ENCODE results near the gene DCDC2.
A peak's percentile ranks its signal among the peaks of the same experiment; 100 is the strongest.
"Not testable (repeated sequence)": the region's sequence is repeated elsewhere in the genome, so short reads cannot be mapped to it uniquely, and the experiment has no call there.

DCDC2 gene

DNA sequence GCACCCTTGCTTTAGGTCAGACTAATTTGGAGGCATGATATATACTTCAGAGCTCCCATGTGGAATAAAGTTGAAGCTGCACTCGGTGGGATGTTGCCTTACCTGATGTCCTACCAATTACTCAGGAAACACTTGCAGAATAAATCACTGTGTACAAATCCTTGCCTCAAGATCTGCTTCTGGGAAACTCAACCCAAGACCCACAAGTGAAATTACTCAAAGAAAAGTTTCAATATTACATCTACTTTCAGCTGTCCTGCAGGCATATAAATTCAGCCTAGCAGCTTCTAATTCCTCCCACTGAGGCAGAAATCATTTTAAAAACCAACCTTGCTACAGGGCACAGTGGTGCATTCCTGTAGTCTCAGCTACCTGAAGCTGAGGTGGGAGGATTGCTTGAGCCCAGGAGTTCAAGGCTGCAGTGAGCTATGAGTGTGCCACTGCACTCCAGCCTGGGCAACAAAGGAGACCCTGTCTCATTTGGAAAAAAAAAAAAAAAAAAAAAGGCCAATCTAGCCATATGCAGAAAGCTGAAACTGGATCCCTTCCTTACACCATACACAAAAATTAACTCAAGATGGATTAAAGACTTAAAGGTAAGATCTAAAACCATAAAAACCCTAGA lies 20.7 kb upstream of the DCDC2 start:
- DNase-seq: no peak

DNA sequence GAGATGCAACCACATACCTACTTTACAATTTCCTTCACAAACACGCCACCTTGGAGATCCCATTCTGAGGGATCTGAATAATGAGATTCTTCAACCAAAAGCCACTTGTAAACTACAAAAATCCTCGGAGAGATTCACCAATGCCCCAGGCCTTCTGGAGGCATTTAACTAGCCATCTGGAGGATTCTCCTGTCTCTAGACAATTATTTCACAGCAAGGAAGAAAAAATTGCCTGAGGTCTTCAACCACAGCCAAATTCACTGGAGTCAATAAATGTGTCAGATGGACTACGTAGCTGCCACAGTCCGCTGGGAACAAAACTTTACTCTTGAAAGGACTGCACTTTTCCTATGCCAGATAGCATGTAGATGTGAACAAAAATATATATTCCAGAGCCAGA lies 19.0 kb upstream of the DCDC2 start:
- no peak for DNase-seq

DNA sequence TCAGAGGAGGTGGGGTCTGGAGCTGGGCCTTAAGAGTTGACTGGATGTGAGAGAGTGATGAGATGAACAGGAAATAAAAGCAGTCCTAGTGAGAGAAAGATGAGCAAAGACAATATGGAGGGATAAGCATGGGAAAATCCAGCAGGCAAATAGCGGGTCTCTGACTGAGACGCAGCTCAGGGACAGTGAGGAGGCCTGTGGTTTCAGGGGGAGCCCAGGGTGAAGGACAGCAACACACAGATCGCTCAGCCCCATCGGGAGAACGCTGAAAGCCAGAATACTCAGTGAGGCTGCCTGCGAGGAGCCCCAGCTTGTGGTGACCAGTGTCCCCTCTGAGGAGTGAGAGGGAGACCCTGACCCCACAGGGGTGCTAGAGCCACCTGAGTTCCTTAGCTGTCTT lies 16.8 kb upstream of the DCDC2 start:
- DNase-seq: no peak

DNA sequence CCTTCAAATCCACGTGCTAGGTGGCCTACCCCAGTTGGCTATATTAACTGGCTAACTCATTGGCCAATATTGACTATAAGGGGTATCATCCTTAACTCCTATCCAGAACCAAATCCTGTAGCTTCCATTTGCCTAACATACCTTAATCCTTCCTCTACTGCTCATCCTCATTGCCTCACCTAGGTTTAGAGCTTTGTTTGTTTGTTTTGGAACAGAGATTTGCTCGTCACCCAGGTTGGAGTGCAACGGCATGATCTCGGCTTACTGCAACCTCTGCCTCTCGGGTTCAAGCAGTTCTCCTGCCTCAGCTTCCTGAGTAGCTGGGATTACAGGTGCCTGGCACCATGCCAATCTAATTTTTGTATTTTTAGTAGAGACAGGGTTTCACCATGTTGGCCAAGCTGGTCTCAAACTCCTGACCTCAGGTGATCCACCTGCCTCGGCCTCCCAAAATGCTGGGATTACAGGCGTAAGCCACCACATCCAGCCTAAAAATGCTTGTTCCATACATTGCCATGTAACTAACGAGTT lies 7.3 kb upstream of the DCDC2 start:
- not testable (repeated sequence) for DNase-seq

DNA sequence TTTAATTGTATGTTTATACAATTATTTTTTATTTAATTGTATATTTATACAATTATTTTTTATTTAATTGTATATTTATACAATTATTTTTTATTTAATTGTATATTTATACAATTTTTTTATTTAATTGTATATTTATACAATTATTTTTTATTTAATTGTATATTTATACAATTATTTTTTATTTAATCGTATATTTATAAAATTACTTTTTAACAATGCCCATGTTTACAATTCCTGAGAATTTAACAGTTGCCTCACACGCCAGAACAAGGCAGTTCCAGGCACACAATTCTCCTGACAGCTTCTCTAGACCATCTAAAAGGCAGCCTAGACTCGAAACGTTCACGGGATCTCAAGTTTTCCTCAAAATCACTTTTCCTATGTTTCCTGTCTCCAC lies 4.5 kb upstream of the DCDC2 start:
- DNase-seq: not testable (repeated sequence)

DNA sequence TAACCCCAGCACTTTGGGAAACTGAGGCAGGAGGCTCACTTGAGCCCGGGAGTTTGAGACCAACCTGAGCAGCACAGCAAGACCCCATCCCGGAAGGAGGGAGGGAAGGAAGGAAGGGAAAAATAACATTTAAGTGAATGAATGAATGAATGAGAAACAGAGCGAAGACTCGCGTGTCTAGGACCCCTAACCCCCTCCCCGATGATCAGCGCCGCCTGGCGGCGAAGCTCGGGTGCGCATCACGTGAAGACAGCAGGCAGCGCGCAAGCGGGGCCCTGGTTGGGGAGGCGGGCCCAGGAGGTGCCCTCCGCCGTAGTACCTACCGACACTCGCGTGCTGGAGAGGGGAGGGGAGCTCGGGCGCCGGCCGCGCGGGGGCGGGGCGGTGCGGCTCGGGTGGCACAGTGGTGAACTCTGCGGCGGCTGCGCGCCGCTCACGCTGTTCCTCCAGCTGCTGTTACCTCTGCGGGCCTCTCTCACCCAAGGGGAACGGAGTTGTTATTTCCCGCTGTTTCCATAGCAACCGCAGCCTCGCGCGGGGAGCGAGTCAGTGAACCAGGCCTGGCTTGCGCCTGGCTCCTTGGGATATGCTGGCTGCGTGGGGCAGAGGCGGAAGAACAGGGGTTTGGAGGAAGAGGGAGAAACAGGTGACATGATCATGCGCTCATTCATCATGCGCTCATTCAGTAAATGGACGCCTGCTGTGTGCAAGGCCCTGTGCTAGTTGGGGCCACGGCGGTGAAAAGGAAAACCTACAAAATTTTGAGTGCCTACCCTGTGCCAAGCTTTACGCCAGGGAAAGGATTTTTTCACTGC lies 2.0 kb upstream of the DCDC2 start:
- peak; percentile 70 for DNase-seq

DNA sequence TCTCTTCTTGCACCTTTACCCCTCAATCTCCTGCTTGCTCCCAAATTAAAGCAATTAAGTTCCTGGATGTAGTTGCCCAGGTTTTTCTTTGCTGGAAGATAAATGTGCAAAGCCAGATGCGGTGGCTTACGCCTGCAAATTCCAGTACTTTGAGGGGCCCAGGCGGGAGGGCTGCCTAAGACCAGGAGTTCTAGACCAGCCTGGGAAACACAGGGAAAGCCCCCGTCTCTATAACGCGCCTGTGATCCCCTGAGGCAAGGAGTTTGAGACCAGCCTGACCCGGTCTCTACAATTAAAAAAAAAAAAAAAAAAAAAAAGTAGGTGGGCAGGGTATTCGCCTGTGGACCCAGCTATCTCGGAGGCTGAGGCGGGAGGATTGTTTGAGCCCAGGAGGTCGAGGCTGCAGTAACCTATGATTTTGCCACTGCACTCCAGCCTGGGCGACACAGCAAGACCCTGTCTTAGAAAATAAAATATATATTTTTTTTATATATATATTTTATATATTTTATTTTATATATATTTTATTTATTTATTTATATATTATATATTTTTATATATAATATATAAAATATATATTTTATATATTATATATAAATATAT lies 461 bp upstream of the DCDC2 start:
- DNase-seq: no peak

DNA sequence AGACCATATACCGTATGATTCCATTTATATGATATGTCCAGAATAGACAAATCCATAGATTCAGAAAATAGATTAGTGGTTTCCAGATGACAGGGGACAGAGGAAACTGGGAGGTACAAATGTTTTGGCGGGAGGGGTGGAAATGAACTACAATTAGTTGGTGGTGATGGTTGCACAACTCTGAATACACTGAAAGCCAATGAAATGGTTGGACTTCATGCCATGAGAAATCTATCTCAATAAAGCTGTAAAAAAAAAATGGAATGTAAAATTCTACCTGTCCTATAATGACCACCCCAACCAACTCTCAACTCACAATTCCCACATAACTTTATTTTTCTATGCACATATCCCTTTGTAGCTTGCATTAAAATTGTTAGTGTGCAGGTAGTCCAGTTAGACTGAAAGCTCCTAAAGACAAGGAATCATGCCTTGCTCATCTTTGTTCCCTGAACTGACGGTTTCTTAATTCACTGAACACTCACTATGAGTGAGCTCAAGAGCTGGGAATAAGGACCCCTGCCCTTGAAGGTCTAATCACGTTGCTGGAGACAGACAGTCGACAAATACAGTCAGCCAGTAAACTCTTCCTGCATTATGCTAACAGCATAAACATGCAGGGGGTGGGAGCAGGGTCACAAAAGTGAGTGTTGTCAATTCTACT lies 1.4 kb downstream of the DCDC2 start:
- no peak for DNase-seq

DNA sequence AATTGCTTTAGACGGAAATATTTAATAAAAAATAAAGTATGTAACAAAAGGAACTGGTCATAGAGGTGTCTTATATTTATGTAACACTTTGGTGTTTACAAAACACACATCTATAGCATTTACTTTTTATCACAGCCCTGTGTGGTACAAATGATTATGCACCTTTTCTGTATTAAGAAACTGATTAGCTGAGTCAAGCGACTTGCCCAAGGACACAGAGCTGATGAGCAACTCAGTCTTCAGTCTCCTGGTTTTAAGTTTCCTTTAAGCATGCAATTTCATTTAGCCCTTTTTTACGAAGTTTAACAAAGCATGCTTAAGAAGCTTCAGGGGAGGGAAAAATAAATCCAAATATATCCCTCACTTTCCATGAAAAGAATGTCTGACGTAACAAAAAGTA lies 2.5 kb downstream of the DCDC2 start:
- DNase-seq: no peak

DNA sequence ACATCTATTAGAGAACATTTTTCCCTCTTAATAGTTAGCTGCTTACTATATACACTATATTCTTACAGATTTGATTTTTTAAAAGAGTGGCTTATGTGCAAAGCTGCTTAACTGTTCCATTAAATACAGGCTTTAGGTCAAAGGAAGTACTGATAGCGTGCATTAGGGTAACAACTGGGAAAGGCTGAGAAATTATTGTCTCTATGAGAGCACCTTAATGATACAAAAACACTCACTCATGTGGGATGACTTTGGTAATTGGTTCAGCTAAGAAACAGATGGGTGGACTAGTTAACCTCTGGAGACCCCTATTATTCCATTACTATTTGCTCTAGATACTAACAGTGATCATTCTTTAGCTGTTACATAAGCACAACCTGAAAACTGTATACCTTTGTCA lies 4.0 kb downstream of the DCDC2 start:
- no peak for DNase-seq

DNA sequence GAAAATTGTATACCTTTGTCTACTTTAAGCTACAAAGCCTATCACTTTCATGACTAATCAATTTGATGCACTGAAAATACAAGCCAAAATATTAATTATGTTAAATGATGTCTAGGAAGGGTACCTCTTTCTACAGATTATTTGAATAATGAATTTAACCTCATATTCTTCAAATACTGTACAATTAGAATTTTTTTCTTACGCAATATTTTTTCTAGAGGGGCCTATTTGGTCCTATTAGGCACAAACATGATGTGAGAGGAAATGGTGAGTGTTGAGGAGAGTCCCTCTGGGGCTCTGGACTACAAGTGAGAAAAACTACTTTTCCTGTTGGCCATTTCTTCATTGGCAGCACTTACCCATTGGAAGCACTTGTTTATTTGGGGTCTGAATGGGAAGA lies 5.4 kb downstream of the DCDC2 start:
- DNase-seq: no peak

DNA sequence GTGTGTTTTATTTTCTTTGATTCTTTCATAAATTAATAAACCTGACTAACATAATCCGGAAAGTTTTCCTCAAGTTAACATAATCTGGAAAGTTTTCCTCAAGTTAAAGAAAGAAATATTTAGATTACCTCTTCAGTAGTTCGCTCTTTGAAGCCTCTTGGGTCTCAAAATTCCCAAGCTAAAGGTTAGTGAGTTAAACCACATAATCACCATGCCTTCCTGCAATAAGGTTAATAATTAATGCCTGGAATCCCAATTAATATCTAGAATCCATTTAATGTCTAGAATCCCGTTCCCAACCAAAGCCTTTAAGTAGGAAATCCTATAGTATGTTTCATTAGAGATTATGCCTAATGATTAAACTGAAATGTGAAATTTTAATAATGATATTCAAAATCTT lies 12.9 kb downstream of the DCDC2 start:
- DNase-seq: no peak

DNA sequence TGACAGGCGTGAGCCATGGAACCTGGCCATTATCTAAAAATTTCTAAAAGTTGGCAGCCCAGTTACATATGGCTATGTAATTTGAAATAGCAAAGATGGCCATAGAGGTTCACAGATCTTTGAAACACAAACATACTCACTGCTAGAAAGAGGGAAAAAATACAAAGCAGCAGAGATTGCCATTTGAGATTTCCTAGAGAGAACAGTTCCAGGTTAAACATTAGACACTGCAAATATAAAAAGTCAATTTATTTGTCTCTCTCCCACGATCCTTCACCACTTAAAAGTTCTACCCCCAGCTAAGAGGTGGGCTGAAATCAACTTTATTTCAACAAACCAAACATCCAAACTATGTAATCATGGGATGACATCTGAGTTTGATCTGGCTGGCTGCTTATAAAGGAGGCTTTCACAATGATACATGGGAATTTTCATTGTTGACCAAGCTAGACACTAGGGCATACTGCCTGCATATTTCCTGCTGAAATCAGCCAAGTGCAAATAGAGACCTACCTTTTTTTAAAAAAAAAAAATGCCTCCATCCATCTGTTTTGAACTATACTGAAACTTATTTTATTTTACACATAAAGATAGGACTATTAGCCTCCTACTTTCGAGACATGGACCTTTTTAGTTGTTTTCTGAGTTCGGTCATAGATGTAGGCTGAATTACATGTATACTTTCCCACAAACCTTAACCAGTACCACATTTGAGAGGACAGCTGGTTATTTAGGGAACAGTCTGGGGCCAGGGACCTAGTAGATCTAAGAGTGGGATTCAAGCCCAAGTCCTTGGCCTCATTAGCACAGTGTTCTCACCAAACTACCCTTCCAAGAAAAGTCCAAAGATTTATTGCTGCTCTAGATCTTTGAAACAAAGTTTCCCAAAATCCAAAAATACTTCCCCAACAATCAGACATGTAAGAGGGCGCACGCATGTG lies 16.6 kb downstream of the DCDC2 start:
- no peak for DNase-seq

DNA sequence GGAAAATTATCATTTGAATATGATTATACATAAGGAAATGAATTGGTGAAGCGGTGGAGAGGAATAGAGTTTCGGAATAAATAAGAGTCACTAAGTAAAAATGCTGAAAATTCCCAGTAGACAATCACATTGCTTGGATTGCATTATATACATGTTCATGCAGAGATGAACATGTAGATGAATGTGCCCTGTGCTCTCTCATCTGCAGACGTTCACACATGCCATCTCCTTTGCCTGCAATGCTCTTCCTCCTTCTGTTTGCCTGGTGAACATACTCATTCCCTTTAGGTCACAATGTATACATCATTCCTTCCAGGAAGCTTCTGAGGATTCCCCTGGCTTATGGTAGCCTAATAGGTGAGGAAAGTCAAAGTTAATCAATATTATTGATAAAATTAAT lies 17.9 kb downstream of the DCDC2 start:
- DNase-seq: no peak

DNA sequence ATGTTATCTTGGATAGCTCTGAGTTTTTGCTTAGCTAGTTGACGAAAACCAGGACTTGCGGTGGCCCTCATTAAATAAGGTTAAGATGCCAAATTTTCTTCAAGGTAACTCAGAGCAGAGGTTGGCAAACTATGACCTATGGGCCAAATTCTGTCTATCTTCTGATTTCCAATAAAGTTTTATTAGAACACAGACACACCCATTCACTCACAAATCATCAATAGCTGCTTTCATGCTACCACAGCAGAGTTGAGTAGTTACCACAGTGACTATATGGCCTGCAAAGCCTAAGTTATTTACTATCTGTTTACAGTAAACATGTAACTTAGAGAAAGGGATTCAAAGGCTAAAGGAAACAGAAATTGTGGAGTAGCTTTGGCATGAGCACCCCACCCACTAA lies 23.6 kb downstream of the DCDC2 start:
- no peak for DNase-seq

DNA sequence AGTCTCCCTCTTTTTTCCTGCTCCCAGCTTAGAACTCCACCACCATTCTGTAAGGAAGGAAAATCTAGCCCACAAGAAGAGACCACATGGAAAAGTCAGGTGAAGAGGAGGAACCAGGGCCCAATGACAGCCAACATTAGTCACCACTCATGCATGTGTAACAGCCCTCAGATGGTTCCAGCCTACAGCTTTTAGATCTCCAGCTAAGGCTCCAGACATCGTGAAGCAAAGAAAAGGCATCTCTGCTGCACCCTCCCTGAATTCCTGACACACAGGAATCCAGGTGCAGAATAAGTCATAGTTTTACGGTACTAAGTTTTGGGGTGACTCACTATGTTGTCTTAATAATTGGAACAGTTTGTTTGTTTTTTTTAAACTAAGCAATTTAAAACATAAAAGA lies 25.5 kb downstream of the DCDC2 start:
- DNase-seq: no peak

DNA sequence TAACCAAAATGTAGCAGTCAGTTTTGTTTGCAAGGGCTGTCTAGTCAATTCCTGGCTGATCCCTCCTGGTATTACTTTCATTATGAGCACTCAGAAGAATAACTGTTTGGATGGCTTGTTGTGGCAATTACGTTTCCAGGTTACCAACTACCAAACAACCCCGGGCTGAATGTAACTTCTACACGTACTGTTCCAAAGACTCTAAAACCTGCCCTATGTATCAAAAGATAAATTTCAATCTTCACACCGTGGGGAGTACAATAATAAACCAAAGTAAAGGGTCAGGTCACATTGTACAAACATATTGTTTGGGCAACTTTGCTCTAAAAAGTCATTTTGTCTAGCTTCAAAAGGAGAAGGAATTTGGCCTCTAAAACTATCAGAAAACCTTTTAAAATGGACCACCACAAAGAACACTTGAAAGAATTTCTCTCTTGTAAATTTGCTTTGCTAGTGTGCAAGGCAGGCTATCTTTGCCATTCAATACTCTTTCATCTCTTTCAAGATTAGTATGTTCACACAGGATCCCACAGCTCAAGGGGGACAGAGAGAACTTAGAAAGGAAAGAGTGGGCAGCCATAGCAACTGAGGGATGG lies 27.6 kb downstream of the DCDC2 start:
- no peak for DNase-seq

DNA sequence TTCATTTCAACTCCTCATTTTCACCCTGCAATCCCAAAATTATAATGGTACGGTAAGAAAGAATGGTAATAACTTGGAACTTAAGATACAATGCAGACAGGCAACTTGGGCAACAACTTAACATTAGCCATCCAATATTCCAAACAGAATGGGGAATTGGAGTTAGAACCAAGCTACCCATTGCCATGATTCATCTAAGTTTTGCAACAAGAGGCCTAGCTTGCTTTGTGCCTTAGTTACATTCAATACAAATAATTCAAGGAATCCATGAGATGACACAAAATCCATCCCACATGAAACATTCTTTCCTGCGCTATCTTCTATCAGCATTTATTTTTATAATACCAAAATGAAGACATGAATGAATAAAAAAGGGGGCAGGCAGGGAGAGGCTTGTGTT lies 28.4 kb downstream of the DCDC2 start:
- DNase-seq: no peak

DNA sequence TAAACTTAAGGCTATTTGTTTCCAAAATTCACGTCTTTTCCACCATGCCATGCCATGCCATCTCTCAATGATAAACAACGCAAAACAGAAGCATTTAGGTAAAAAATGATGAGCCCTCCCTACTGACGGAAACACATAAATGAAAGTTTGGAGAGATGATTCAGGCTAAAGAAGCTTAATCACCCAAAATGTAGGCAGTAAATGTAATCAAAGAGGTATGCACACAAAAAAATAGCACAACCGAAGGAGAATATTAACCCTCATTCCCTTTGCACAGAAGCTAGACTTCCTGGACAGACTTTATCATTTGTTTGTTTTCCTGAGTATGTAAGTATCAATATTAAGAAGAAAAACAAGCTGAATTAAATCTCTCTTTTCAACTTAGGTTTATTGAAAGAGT lies 28.8 kb downstream of the DCDC2 start:
- no peak for DNase-seq

DNA sequence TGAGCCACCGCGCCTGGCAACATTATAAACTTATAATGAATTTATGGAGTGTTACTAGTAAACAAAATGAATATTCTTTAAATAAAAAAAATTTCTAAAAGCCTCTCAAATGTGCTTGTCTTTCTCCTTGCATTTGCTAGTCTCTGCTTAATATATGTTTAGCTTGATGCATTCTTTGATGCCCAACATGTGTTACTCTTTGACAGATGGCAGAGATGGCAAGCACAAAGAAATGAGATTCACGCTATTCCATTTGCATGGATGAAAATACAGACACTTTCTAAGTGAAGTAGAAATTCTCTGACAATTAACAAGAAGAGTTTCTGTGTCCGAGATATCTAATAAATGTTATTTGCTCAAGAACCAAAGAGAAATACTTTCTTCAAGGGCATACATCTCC lies 30.1 kb downstream of the DCDC2 start:
- no peak for DNase-seq

DNA sequence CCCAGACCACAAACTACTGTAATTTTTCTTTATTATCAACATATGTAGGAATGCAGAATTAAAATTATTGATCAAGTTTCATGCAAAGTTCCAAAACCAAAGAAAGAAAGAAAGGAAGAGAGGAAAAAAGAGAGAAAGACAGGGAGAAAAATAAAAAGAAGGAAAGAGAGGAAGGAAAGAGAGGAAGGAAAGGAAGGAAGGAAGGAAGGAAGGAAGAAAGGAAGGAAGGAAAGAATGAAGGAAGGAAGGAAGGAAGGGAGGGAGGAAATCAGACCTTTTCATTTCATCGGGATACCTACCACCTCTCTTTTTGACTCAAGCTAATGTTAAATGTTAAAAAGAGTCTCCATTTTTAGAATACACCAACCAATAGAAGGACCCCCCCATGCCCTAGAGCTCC lies 31.9 kb downstream of the DCDC2 start:
- no peak for DNase-seq

DNA sequence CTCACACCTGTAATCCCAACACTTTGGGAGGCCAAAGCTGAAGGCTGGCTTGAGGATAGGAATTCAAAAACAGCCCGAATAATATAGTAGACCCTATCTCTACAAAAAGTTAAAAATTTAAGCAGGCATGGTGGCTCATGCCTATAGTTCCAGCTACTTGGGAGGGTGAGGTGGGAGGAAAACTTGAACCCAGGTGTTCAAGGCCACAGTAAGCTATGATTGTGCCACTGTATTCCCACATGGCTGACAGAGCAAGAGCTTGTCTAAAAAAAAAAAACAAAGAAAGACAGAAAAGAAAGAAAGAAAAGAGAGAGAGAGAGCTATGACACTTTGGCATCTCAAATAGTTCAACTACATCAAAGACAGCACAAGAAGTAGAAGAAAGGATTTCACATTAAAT lies 33.2 kb downstream of the DCDC2 start:
- DNase-seq: no peak
